GM12878 (cell line): ENCODE measurements around the gene GRIK1. TPM values are rescaled to one million over a fixed set of nuclear protein-coding genes. Genes with fewer than 3 reads are reported as not detected.

Source experiments
- ATAC-seq: fragments of 200-7000 bp; cut with Tn5 transposase; 3 replicates; pipeline ENCODE4 v1.9.1; 2020; ENCODE audit warnings: mild to moderate bottlenecking, moderate library complexity
- BruUV-seq: library from RNA; stranded (reverse); fragments of 400-500 nt; replicated peaks from 2 replicates; lab custom pipeline; 2021; lab: Mats Ljungman, UMichigan
- CTCF ChIA-PET: fragments of 300-600 bp; sonication (Branson Sonifier 250); formaldehyde crosslinking; extraction: SDS; loops from one replicate; lab custom pipeline; 2021; ENCODE audit warnings: inconsistent platforms; lab: Yijun Ruan, JAX
- POLR2A ChIA-PET: fragments of 350-600 bp; formaldehyde crosslinking; extraction: SDS; loops from one replicate; lab custom pipeline; 2021; ENCODE audit warnings: inconsistent platforms; lab: Charles Lee
- RAD21 ChIA-PET: fragments of 300-600 bp; sonication (Branson Sonifier 250); formaldehyde crosslinking; loops from one replicate; lab custom pipeline; 2023; ENCODE audit warnings: antibody characterized with exemption; ENCODE audit not compliant: unreplicated experiment; lab: Charles Lee
- SMC1A ChIA-PET: fragments of 300-600 bp; sonication (Branson Sonifier 250); formaldehyde crosslinking; loops from one replicate; lab custom pipeline; 2023; ENCODE audit not compliant: unreplicated experiment, uncharacterized antibody; lab: Charles Lee
- DNase-seq: peaks from one replicate; pipeline ENCODE4 v3.0.0-alpha.2; 2011; ENCODE audit warnings: low read depth, low spot score
- FAIRE-seq: peaks from 3 replicates; lab custom pipeline; 2011; peaks lifted over from hg19 to GRCh38; lab: Jason Lieb, UNC
- H2AFZ ChIP-seq: 2 replicates; pipeline ENCODE4 v1.6.0; 2011; ENCODE audit warnings: low read depth, low read length, control low read depth; ENCODE audit not compliant: control insufficient read depth
- H3K27ac ChIP-seq: 2 replicates; pipeline ENCODE4 v1.5.1; 2011; ENCODE audit warnings: control low read depth; ENCODE audit not compliant: control insufficient read depth, insufficient read depth
- H3K27me3 ChIP-seq, 2 experiments: replicated peaks in 1 of 2; 2 replicates each; pipeline versions ENCODE4 v1.6.0 to v1.6.1; 2011; ENCODE audit warnings: low read length in 1 of 2; ENCODE audit not compliant: control insufficient read depth in 2 of 2, insufficient read depth in 2 of 2
- H3K36me3 ChIP-seq, 2 experiments: 2 replicates each; pipeline ENCODE4 v1.5.1; 2011; ENCODE audit warnings: low read length in 1 of 2; ENCODE audit not compliant: control insufficient read depth in 2 of 2, insufficient read depth in 2 of 2
- H3K4me1 ChIP-seq: 2 replicates; pipeline ENCODE4 v1.6.1; 2011; ENCODE audit warnings: mild to moderate bottlenecking, low read length, moderate library complexity, mixed read lengths; ENCODE audit not compliant: control insufficient read depth, insufficient read depth
- H3K4me2 ChIP-seq: 2 replicates; pipeline ENCODE4 v1.6.0; 2011; ENCODE audit warnings: control low read depth; ENCODE audit not compliant: control insufficient read depth, insufficient read depth
- H3K4me3 ChIP-seq: fragments of 200-600 bp; sonication (generic); 2 replicates; pipeline ENCODE4 v1.5.1; 2016
- H3K79me2 ChIP-seq: 2 replicates; pipeline ENCODE4 v1.6.0; 2011; ENCODE audit warnings: low read length; ENCODE audit not compliant: control insufficient read depth, insufficient read depth
- H3K9ac ChIP-seq: 2 replicates; pipeline ENCODE4 v1.8.0; 2011; ENCODE audit warnings: low read length, control low read depth, mixed read lengths; ENCODE audit not compliant: control insufficient read depth, insufficient read depth
- H3K9me3 ChIP-seq: replicated peaks from 3 replicates; pipeline ENCODE4 v1.5.1; 2011; ENCODE audit warnings: mild to moderate bottlenecking, low read length; ENCODE audit not compliant: control insufficient read depth, insufficient read depth
- H4K20me1 ChIP-seq: 2 replicates; pipeline ENCODE4 v1.6.0; 2011; ENCODE audit not compliant: control insufficient read depth, insufficient read depth
- E2F8 ChIP-seq: fragments of 450-650 bp; IDR thresholded peaks from 2 replicates; pipeline ENCODE4 v1.6.1; 2018; ENCODE audit warnings: mild to moderate bottlenecking, low read depth, moderate library complexity; ENCODE audit not compliant: partially characterized antibody
- MTA3 ChIP-seq: IDR thresholded peaks from 2 replicates; pipeline ENCODE4 v1.6.1; 2012; ENCODE audit warnings: low read length, inconsistent platforms, borderline replicate concordance
- PRDM15 ChIP-seq: fragments of 450-650 bp; formaldehyde crosslinking; IDR thresholded peaks from 2 replicates; pipeline ENCODE4 v1.4.0; 2020; ENCODE audit warnings: mild to moderate bottlenecking, moderate library complexity
- WGBS: methylation state at CpG from one replicate; pipeline ENCODE4 v1.1.6; 2016; ENCODE audit warnings: low lambda C conversion rate; ENCODE audit not compliant: insufficient replicate concordance, insufficient coverage; ENCODE audit errors: missing lambda C conversion rate; 5-methylcytosine and 5-hydroxymethylcytosine counted together
- in situ Hi-C: fragments of 300-500 bp; cut with MboI; formaldehyde crosslinking; loops from 9 replicates; pipeline ENCODE4 v1.14.3; 2018; ENCODE audit warnings: mixed read lengths
- intact Hi-C: fragments of 100-400 bp; cut with micrococcal nuclease; formaldehyde crosslinking; loops from one replicate; pipeline ENCODE4 v1.14.2; 2022; ENCODE audit not compliant: unreplicated experiment
- polyA plus RNA-seq, 11 experiments: library from polyadenylated mRNA; depleted of rRNA in 4 of 11; unstranded in 6 of 11; stranded (reverse) in 5 of 11; fragments of >200 nt; fragmentation: Nextera tagmentation in 4 of 11; fragmentation: Illumina TruSeq in 1 of 11; extraction: Ambion mirVana in 4 of 11; extraction: Trizol in 1 of 11; gene quantifications; 1 replicate in 1 of 11; 2 replicates in 10 of 11; pipeline versions ENCODE4 v1.2.1 to v1.2.3, GENCODE V29; 2011 to 2016; ENCODE audit warnings: inconsistent platforms in 2 of 11, missing spikeins in 2 of 11, low read depth in 1 of 11
- total RNA-seq, 4 experiments: library from RNA; depleted of rRNA in 3 of 4; stranded (reverse); fragments of >200 nt in 3 of 4; fragmentation: Illumina TruSeq in 1 of 4; extraction: Trizol in 1 of 4; gene quantifications; 2 replicates each; pipeline versions ENCODE4 v1.2.1 to v1.2.3, GENCODE V29; 2013 to 2021

Gene GRIK1
- total and polyA plus RNA-seq, 10 of the 15 experiments (the other 5 are each of a cell fraction or from before 2014, with no cell fraction given): 0.05 to 0.13 (median 0.09) TPM; not detected in 7

DNA sequence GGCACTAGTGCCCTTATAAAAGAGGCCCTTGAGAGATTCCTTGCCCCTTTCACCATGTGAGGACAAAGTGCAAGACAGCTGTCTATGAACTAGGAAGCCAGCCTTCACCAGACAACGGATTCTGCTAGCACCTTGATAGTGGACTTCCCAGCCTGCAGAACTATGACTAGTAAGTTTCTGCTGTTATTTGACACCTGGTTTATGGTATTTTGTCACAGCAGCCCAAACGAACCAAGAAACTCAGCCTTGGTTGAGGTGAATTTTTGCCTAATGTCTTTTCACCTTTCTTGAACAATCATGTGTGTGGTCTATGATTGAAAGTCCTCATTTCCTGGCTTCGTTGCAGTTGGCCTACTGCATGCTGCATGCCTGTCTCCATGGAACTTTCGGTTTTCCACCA is 302.2 kb downstream of the GRIK1 start:
- H3K9ac ChIP-seq: no peak overlapping the region
- H3K36me3 ChIP-seq: no peaks in the 10 kb centered on the region
- H3K4me1 ChIP-seq: peaks cover 15% of the 10 kb centered on the region
- H3K4me2 ChIP-seq: no peak overlapping the region
- CTCF ChIA-PET: interaction anchor here (1.5 kb wide), 1 partner anchor 16 kb away, joined by 4 read pairs; no protein-coding TSS in a partner anchor
- no peak for ATAC-seq
- no peak for FAIRE-seq
- no peak for TF ChIP-seq MTA3
- TF ChIP-seq PRDM15 (CRISPR knock-in tag): no peak
- TF ChIP-seq E2F8: no peak
- H2AFZ ChIP-seq: no peak overlapping the region
- H3K27ac ChIP-seq: no peak overlapping the region
- RAD21 ChIA-PET: no interaction called here
- in situ Hi-C loops (no loop called here), intact Hi-C loops (no loop called here)
- no peak overlapping the region for H3K4me3 ChIP-seq
- WGBS: 30% methylated on average over 4 of the region's 4 CpGs
- no peaks in the 10 kb centered on the region for H3K79me2 ChIP-seq
- DNase-seq: no peak
- no peaks in the 10 kb centered on the region for H4K20me1 ChIP-seq
- no peaks in the 10 kb centered on the region; the same call in 2 of the 3 replicates for H3K9me3 ChIP-seq
- SMC1A ChIA-PET: no interaction called here
- BruUV-seq: no TSS peak
- POLR2A ChIA-PET: no interaction called here
- no peaks in the 10 kb centered on the region for H3K27me3 ChIP-seq
